Measurements from ENCODE around the gene POLR3B. TPM values are rescaled to one million over a fixed set of nuclear protein-coding genes. Genes with fewer than 3 reads are reported as not detected.

Gene POLR3B
- total and polyA plus RNA-seq, 7 donors, result 1.8 to 5.4 (median 4.0) TPM

DNA sequence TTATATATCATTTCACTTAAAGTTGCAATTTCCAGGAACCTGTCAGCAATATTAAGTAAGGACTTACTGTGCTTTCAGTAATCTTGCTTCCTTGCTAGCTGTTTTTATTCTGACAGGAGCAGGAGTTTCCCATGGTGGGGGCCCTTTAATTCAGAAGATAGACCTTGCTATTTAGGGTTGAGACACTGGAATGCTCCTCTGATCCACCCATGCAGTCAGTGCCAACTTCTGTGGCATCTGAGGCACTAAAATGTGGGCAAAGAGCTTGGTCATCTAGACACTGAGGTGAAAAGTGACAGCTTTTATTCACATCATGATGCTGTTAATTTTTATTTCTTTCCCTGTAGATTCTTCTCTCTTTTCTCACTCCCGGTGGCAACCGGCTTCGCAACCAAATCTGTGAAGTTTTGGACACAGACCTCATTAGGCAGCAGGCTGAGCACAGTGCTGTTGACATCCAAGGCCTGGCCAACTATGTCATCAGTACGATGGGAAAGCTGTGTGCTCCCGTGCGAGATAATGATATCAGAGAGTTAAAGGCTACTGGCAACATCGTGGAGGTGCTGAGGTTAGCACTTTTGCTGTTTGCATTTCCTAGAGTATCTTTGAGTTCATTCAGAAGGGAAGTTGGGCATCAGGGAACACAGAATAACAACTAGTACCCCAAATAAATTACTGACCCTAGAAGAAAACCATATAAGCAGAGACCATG lies 36.3 kb upstream of the POLR3B start:
- no peak for TF ChIP-seq POLR2A (IDR thresholded peaks at IDR 0.05)
- no peak for TF ChIP-seq EP300 (IDR thresholded peaks at IDR 0.05)
- no peak for TF ChIP-seq POLR2AphosphoS5 (IDR thresholded peaks at IDR 0.05)
- TF ChIP-seq, protein P1, sequence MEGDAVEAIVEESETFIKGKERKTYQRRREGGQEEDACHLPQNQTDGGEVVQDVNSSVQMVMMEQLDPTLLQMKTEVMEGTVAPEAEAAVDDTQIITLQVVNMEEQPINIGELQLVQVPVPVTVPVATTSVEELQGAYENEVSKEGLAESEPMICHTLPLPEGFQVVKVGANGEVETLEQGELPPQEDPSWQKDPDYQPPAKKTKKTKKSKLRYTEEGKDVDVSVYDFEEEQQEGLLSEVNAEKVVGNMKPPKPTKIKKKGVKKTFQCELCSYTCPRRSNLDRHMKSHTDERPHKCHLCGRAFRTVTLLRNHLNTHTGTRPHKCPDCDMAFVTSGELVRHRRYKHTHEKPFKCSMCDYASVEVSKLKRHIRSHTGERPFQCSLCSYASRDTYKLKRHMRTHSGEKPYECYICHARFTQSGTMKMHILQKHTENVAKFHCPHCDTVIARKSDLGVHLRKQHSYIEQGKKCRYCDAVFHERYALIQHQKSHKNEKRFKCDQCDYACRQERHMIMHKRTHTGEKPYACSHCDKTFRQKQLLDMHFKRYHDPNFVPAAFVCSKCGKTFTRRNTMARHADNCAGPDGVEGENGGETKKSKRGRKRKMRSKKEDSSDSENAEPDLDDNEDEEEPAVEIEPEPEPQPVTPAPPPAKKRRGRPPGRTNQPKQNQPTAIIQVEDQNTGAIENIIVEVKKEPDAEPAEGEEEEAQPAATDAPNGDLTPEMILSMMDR (IDR thresholded peaks at IDR 0.05), result no peak
- H3K27ac ChIP-seq, result no peak overlapping the region
- no peak overlapping the region for H3K4me3 ChIP-seq
- H3K4me1 ChIP-seq, result peaks cover 0 to 8% (median 3%) of the 10 kb centered on the region in 4 donors
- intact Hi-C loops (cut with DNase I), result no loop called here
- no peaks in the 10 kb centered on the region for H3K9me3 ChIP-seq
- WGBS, 2 donors, result 90 to 91% methylated on average over 7 of the region's 7 CpGs
- peaks cover 45 to 99% (median 52%) of the 10 kb centered on the region in 4 donors for H3K36me3 ChIP-seq
- DNase-seq, result no peak
- H3K27me3 ChIP-seq, result no peaks in the 10 kb centered on the region

DNA sequence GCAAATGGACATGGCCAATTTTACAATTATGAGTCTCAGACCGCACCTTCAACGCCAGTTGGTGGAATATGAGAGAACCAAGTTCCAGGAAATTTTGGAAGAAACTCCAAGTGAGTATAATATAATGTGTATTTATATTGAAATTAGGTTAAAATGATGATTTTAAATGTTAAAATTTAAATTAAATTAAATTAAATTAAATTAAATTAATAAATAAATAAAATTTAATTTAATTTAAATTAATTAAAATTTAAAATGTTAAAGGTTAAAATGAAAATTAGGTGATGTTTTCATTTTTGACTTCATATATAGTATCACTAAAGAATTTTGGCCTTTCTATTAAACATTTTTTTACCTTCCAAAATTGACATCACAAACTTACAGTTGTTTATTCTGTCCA lies 34.0 kb upstream of the POLR3B start:
- intact Hi-C loops (cut with DNase I), result no loop called here
- Histone ChIP-seq H3K27me3 (no peaks in the 10 kb centered on the region), H3K27ac (no peak overlapping the region), H3K4me1 (no peaks in the 10 kb centered on the region), H3K36me3 (peaks cover 44 to 92% (median 49%) of the 10 kb centered on the region in 4 donors), H3K4me3 (no peak overlapping the region), H3K9me3 (no peaks in the 10 kb centered on the region)
- TF ChIP-seq POLR2A (IDR thresholded peaks at IDR 0.05), result no peak
- TF ChIP-seq POLR2AphosphoS5 (IDR thresholded peaks at IDR 0.05), result no peak
- TF ChIP-seq, protein P1 (IDR thresholded peaks at IDR 0.05), result no peak
- TF ChIP-seq EP300 (IDR thresholded peaks at IDR 0.05), result no peak
- 97 to 99% methylated on average over 2 of the region's 2 CpGs for WGBS, 2 donors
- DNase-seq, result no peak

DNA sequence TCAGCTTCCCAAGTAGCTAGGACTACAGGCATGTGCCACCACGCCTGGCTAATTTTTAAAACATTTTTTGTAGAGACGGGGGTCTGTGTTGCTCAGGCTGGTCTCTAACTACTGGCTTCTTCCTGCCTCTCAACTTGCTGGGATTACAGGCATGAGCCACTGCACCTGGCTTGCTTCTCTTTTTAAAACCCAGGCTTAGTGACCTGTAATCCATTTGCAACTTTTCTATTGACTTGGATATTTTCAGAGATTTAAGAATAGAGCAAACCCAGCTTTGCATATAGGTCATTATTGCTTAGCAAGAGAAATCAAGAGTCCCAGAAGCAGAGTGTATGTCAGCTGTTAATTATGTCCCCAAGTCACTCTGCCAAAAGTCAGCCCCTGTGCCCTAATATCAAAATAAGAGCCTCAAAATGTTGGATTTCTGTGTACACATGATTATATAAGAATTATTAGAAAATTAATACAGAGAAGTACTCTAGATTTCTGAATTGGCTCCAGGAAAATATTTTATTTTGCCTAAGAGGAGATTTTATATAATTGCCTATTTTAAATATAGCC lies 30.2 kb upstream of the POLR3B start:
- no peak for DNase-seq
- Histone ChIP-seq H3K9me3 (no peaks in the 10 kb centered on the region), H3K4me1 (peaks cover 0 to 11% (median 7%) of the 10 kb centered on the region in 4 donors), H3K27ac (no peak overlapping the region), H3K27me3 (no peaks in the 10 kb centered on the region), H3K4me3 (no peak overlapping the region), H3K36me3 (peaks cover 25 to 89% (median 29%) of the 10 kb centered on the region in 4 donors)
- TF ChIP-seq POLR2A (IDR thresholded peaks at IDR 0.05) (no peak), POLR2AphosphoS5 (IDR thresholded peaks at IDR 0.05) (no peak), EP300 (IDR thresholded peaks at IDR 0.05) (no peak)
- TF ChIP-seq, protein P1 (IDR thresholded peaks at IDR 0.05), result no peak
- intact Hi-C loops (cut with DNase I), result no loop called here
- 85 to 90% methylated on average over 2 of the region's 2 CpGs for WGBS, 2 donors

DNA sequence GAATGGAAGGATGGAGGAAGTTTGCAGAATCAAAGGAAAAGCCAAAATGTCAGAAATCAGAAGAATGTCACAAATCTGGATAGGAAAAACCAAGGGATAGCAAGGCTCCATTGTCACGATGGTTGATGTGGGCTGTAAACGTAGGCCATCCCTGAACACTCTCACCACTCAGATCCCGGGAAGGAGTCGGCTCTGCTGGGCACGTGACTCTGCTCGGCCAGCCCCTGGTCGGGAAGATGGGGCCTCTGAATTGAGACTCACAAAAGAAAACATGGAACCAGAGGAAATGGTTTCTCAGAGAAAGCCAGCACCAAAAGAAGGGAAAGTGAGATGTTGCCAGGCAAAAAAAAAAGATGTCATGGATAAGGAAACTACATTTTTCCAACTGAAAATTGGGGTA lies 28.8 kb upstream of the POLR3B start:
- intact Hi-C loops (cut with DNase I), result no loop called here
- no peak for TF ChIP-seq POLR2AphosphoS5 (IDR thresholded peaks at IDR 0.05)
- TF ChIP-seq, protein P1 (IDR thresholded peaks at IDR 0.05), result no peak
- no peak for TF ChIP-seq POLR2A (IDR thresholded peaks at IDR 0.05)
- TF ChIP-seq EP300 (IDR thresholded peaks at IDR 0.05), result no peak
- Histone ChIP-seq H3K4me3 (no peak overlapping the region), H3K9me3 (no peaks in the 10 kb centered on the region), H3K4me1 (peaks cover 0 to 11% (median 7%) of the 10 kb centered on the region in 4 donors), H3K27me3 (no peaks in the 10 kb centered on the region), H3K27ac (no peak overlapping the region), H3K36me3 (peaks cover 15 to 82% (median 24%) of the 10 kb centered on the region in 4 donors)
- WGBS, 2 donors, result 81 to 96% methylated on average over 7 of the region's 7 CpGs
- DNase-seq, result no peak
